Lung (tissue), 12 donors: ENCODE results near the gene CD93. TPM values are rescaled to one million over a fixed set of nuclear protein-coding genes. Genes with fewer than 3 reads are reported as not detected.

Experiments used
- ATAC-seq: fragments of 200-7000 bp; cut with Tn5 transposase; one replicate; pipeline ENCODE4 v1.9.1; 2020; ENCODE audit warnings: moderate number of reproducible peaks; ENCODE audit not compliant: insufficient read depth, low FRiP score
- DNase-seq, 3 donors: peaks; one replicate each; pipeline ENCODE4 v3.0.0-alpha.2; 2013 to 2017
- H3K27ac ChIP-seq, 2 donors: one replicate each; pipeline ENCODE4 v1.5.1; 2013; ENCODE audit warnings: mild to moderate bottlenecking in 2 of 2, moderate library complexity in 2 of 2, control low read depth in 1 of 2, inconsistent platforms in 1 of 2, low read depth in 1 of 2, low read length in 1 of 2
- H3K27me3 ChIP-seq, 3 donors: one replicate each; pipeline ENCODE4 v1.5.1; 2013; ENCODE audit warnings: low read length in 2 of 3; ENCODE audit not compliant: control insufficient read depth in 3 of 3, insufficient read depth in 3 of 3
- H3K36me3 ChIP-seq, 4 donors: one replicate each; pipeline ENCODE4 v1.5.1; 2013; ENCODE audit warnings: low read length in 4 of 4, mild to moderate bottlenecking in 1 of 4, moderate library complexity in 1 of 4; ENCODE audit not compliant: control insufficient read depth in 4 of 4, insufficient read depth in 4 of 4
- H3K4me1 ChIP-seq, 5 donors: one replicate each; pipeline ENCODE4 v1.5.1; 2013; ENCODE audit warnings: low read length in 5 of 5, mild to moderate bottlenecking in 2 of 5, moderate library complexity in 1 of 5; ENCODE audit not compliant: control insufficient read depth in 5 of 5, insufficient read depth in 5 of 5
- H3K4me3 ChIP-seq: one replicate; pipeline ENCODE4 v1.5.1; 2013; ENCODE audit warnings: mild to moderate bottlenecking, control low read depth, moderate library complexity
- H3K9ac ChIP-seq, 2 donors: one replicate each; pipeline ENCODE4 v1.5.1; 2013; ENCODE audit warnings: low read length in 2 of 2, control low read depth in 1 of 2; ENCODE audit not compliant: insufficient read depth in 1 of 2
- H3K9me3 ChIP-seq, 4 donors: one replicate each; pipeline ENCODE4 v1.5.1; 2013; ENCODE audit warnings: low read length in 3 of 4, mild to moderate bottlenecking in 1 of 4, moderate library complexity in 1 of 4; ENCODE audit not compliant: control insufficient read depth in 4 of 4, insufficient read depth in 3 of 4
- WGBS, 2 donors: extraction: QIAGEN DNeasy Blood & Tissue Kit; methylation state at CpG; one replicate each; pipeline ENCODE4 v1.1.7; 2013; 5-methylcytosine and 5-hydroxymethylcytosine counted together
- polyA plus RNA-seq, 2 donors: library from polyadenylated mRNA; stranded (reverse); fragments of 200-250 nt; gene quantifications; one replicate each; pipeline ENCODE4 v1.2.1, GENCODE V29; 2013
- total RNA-seq, 2 donors: library from RNA; depleted of rRNA in 1 of 2; stranded (reverse); fragments of >200 nt in 1 of 2; gene quantifications; one replicate each; pipeline ENCODE4 v1.2.1, GENCODE V29; 2014 to 2021
- TF ChIP-seq, protein P1 (sequence below): IDR thresholded peaks from 2 replicates; pipeline ENCODE4 v1.5.1; 2012; ENCODE audit warnings: mild to moderate bottlenecking; ENCODE audit errors: control extremely low read depth, extremely low read depth
- donor health status: control.
- donor health status: control.
- donor health status: Bipolar disorder and iron deficiency.
- donor health status: healthy.
- donor health status: DM: yes; HTN: yes; CAD: no.

Gene CD93
- total and polyA plus RNA-seq, 4 donors, result 17.9 to 239 (median 126) TPM

GRCh38 chr20:23132293-23132929, 46.3 kb upstream of the CD93 start:
- no peaks in the 10 kb centered on the region for H3K27me3 ChIP-seq
- no peak for DNase-seq
- H3K4me1 ChIP-seq, result peaks cover 0 to 20% (median 0%) of the 10 kb centered on the region in 5 donors
- TF ChIP-seq, protein P1, sequence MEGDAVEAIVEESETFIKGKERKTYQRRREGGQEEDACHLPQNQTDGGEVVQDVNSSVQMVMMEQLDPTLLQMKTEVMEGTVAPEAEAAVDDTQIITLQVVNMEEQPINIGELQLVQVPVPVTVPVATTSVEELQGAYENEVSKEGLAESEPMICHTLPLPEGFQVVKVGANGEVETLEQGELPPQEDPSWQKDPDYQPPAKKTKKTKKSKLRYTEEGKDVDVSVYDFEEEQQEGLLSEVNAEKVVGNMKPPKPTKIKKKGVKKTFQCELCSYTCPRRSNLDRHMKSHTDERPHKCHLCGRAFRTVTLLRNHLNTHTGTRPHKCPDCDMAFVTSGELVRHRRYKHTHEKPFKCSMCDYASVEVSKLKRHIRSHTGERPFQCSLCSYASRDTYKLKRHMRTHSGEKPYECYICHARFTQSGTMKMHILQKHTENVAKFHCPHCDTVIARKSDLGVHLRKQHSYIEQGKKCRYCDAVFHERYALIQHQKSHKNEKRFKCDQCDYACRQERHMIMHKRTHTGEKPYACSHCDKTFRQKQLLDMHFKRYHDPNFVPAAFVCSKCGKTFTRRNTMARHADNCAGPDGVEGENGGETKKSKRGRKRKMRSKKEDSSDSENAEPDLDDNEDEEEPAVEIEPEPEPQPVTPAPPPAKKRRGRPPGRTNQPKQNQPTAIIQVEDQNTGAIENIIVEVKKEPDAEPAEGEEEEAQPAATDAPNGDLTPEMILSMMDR, result no peak
- peak; percentile 8 for ATAC-seq
- no peaks in the 10 kb centered on the region for H3K36me3 ChIP-seq
- peak overlapping the region; percentile 71 to 80 for H3K27ac ChIP-seq
- peaks cover 0 to 2% (median 0%) of the 10 kb centered on the region in 4 donors for H3K9me3 ChIP-seq
- 70% methylated on average over 14 of the region's 14 CpGs for WGBS, 2 donors
- no peak overlapping the region for H3K4me3 ChIP-seq
- no peak overlapping the region for H3K9ac ChIP-seq

- H3K4me1 ChIP-seq, result peaks cover 0 to 20% (median 0%) of the 10 kb centered on the region in 5 donors
- H3K27ac ChIP-seq, result peak overlapping the region; percentile 67 to 71
- ATAC-seq (no peak), DNase-seq (no peak)
- no peak overlapping the region for H3K9ac ChIP-seq
- no peak overlapping the region for H3K4me3 ChIP-seq
- H3K27me3 ChIP-seq, result no peaks in the 10 kb centered on the region
- no peaks in the 10 kb centered on the region for H3K36me3 ChIP-seq
- H3K9me3 ChIP-seq, result peaks cover 0 to 2% (median 0%) of the 10 kb centered on the region in 4 donors
- 69 to 71% methylated on average over 11 of the region's 11 CpGs for WGBS, 2 donors
- TF ChIP-seq, protein P1, result no peak
Measured at GRCh38 chr20:23131766-23132165, 45.6 kb upstream of the CD93 start.

DNA sequence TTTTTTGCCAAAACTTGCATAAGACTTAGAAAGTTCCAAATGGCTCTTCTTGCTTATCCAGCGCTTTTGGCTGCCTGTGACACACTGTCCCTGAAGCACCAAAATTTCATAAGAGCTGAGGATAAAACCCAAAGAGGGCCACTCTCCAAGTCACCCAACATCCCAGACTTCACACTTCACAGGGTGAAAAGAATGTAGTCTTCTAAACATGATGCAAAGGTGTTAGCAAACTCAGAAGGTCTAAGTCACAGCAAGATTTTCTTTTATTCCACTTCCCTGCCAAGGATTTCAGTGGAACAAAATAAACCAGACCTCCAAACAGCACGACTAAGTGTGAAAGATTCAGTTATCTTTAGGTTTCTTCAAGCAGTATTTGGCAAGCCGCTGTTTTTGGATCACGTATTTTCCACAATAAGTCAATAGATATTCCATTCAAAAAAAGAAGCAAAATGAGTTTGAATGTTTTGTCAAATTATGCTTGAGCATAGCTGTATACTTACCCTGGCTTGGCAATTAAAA, 44.6 kb upstream of the CD93 start:
- WGBS, 2 donors, result 80 to 81% methylated on average over 4 of the region's 4 CpGs

More for the DNA sequence above, 44.6 kb upstream of the CD93 start:
- H3K27ac ChIP-seq, result no peak overlapping the region
- no peaks in the 10 kb centered on the region for H3K27me3 ChIP-seq
- peaks cover 0 to 23% (median 0%) of the 10 kb centered on the region in 5 donors for H3K4me1 ChIP-seq
- DNase-seq, result peak in 2 of 3 donors; percentile 48 to 64
- ATAC-seq, result no peak
- TF ChIP-seq, protein P1, result no peak
- no peak overlapping the region for H3K9ac ChIP-seq
- H3K4me3 ChIP-seq, result no peak overlapping the region
- peaks cover 0 to 2% (median 0%) of the 10 kb centered on the region in 4 donors for H3K9me3 ChIP-seq
- H3K36me3 ChIP-seq, result no peaks in the 10 kb centered on the region
